HG03066 (cell line): Measurements from ENCODE around the gene ZFYVE1.
"Not testable (repeated sequence)": the region's sequence is repeated elsewhere in the genome, so short reads cannot be mapped to it uniquely, and the experiment has no call there.

Experiments
- ATAC-seq: cut with Tn5 transposase; IDR thresholded peaks from one replicate; pipeline ENCODE4 v1.9.1; 2021; ENCODE audit warnings: low read depth; ENCODE audit not compliant: unreplicated experiment

The ZFYVE1 gene

DNA sequence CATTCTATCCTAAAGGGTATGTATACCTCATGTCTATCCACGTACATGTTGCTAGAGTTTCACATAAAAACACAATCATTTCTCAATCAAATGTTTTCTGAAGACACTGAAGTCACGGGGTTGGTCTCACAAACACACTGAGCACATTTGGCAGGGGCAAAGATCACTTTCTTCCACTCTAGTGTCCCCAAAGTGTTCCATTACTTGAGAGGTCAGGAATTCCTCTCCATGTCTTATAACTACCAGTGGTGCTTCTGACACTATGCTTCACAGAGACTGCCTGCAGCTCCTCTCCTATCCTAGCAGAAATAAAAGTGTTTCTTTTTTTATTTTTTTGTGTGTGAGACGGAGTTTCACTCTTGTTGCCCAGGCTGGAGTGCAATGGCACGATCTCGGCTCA, 19.1 kb downstream of the ZFYVE1 start:
- no peak for ATAC-seq

- not testable (repeated sequence) for ATAC-seq
Measured at GRCh38 chr14:73004641-73005040, 22.3 kb downstream of the ZFYVE1 start.

GRCh38 chr14:73003681-73004080, 23.2 kb downstream of the ZFYVE1 start:
- no peak for ATAC-seq

GRCh38 chr14:73000073-73000472, 26.8 kb downstream of the ZFYVE1 start:
- ATAC-seq: no peak

DNA sequence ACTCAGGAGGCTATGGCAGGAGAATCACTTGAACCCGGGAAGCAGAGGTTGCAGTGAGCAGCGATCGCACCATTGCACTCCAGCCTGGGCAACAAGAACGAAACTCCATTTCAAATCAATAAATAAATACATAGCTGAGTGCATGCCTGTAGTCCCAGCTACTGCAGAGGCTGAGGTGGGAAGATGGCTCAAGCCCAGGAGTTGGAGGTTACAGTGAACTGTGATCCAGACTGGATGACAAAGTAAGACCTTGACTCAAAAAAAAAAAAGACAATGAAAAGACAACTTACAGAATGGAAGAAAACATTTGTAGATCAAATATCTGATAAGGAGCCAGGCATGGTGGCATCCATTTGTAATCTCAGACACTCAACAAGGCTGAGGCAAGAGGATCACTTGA, 27.6 kb downstream of the ZFYVE1 start:
- no peak for ATAC-seq

- ATAC-seq: no peak
Measured at GRCh38 chr14:72998252-72998903, 28.5 kb downstream of the ZFYVE1 start.

DNA sequence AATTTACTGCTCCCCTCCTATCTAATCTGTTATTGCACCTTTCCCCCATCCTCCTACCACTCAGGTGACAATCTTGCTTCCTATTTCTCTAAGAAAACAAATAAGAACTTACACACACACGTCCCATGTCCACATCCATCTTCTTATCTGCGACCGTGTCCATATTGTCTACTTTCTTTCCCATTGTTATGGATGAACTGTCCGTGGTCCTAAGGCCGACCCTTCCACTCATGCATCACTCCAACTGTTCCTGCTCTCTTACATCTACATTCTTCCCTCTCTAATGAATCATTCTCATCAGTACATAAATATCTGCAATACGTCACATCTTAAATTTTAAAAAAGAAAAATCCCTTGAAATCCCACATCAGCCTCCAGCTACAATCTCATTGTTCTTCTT, 30.0 kb downstream of the ZFYVE1 start:
- no peak for ATAC-seq

DNA sequence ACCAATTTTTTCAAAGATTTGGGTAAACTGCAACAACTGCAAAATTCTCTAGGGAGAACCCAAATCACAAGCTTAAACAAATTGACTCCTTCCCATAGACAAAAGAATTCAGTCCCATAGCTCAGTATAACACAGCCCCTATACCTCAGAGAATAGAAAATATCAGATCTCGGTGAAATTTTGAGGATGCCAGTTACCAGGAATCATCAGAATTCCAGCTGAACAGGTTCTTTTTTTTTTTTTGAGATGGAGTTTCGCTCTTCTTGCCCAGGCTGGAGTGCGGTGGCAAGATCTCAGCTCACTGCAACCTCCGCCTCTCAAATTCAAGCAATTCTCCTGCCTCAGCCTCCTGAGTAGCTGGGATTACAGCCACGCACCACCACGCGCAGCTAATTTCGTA, 36.7 kb downstream of the ZFYVE1 start:
- ATAC-seq: no peak

- no peak for ATAC-seq
Measured at GRCh38 chr14:72986857-72987256, 40.0 kb downstream of the ZFYVE1 start.

DNA sequence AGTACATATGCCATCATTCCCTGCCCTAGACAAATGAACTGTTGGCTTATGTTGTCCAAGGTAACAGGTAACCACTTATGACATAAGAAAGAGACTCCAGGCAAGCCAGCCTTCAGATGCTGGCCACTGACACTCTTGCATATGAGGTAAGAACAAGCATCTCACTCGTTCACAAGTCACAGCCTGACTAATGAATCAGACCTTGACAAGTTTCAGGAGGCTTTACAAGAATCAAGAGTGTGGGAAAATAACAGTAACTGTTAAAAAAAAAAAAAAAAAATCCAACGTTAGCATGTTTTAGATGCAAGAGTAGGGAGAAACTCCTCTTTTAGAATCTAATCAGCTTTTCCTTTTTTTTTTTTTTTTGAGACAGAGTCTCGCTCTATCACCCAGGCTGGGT, 40.7 kb downstream of the ZFYVE1 start:
- ATAC-seq: no peak

DNA sequence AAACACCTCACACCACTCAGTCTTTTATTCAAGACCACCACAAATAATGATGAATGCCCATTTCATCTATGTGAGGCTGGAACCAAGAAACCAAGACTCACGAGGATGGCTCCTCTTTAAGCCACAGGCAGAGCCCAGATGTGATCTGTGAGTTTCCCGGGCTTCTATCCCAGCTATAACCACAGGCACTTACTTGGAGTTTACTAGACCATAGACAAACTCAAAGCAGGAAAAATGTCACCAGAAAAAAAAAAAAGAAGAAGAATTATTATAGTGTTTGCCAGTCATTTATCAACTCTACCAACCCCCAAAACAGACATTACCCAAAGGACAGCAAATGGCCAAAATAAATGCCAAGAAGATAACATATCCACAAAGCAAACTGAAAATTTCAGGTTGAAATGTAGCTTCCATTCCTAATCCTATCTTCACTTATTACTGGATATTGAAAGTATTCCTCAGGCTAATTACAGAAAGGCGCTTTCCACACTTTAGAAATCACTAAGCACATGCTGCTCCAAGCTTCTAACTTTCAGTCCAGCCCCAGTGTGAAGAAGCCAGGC, 44.7 kb downstream of the ZFYVE1 start:
- ATAC-seq: no peak

DNA sequence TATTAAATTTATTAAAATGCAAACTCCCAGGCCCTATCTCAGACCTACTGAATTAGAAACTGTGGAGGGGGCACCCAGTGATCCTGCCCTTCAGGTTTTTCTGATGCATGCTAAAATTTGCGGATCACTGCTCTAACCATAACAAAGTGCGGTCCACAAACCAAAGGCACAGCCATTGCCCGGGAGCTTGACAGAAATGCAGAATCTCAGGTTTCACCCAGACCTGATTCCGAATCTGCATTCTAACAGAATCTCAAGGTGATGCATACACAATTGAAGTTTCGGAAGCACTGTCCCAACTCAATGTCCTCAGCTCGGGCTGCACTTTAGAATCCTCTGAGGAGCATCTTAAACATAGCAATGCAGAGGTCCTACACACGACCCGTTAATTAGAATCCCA, 46.0 kb downstream of the ZFYVE1 start:
- no peak for ATAC-seq

DNA sequence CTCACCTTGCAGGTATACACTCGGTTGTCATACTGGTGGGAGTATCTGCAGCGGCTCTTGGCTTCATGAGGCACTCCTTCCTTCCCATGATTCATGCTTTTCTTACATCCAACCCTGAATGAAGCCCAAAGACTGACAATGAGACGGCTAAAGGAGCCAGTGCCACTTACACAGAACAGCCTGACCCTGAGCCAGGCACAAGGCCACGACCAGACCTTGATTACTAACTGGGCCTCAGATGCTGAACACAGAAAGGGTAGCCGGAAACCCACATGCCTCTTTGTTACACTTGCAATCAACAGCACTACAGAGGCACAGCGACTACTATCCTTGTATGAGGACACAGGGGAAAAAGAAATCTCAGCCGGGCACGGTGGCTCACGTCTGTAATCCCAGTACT, 48.0 kb downstream of the ZFYVE1 start:
- ATAC-seq: no peak

GRCh38 chr14:72975770-72976169, 51.1 kb downstream of the ZFYVE1 start:
- no peak for ATAC-seq

DNA sequence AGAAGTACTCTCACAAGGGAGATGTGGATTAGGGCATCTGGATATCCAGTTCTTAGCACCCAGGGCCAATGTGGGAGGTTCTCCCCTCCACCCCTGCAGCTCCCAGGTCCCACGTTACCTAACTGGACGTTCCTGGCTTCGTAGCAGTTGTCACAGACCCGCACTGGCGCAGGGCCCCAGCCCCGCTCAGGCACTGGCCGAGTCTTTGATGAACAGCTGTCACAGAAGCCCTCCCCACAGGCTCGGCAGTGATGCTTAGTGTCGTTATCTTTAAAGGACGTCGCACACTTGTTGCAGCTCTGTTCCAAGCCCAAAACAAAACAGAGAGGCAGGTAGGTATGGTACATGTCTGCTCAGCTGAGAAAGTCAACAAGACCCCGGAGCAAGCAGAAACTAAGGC, 52.2 kb downstream of the ZFYVE1 start:
- ATAC-seq: no peak

DNA sequence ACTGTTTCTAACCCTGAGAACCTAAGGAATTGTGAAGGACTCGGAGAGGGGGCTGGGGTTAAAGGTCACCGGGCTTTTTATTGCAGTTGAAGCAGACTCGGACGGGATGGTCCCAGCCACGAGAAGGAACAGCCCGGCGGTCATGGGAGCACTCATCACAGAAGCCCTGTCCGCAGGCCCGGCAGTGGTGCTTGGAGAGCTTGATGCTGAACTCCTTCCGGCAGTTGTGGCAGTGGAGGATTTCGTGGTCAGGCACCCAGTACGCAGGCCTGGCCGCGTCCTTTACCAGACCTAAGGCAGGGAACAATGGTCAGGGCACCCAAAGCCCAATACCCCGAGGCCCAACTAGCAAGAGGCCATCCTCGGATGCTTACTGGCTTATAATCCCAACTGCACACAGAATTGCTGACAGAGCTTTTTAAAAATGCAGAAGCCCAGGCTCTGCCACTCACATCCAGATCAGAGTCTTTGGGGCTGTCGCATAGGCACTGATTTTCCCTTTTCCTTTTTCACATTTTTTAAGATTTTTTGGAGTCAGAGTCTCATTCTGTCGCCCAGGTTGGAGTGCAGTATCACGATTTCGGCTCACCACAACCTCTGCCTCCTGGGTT, 56.0 kb downstream of the ZFYVE1 start:
- no peak for ATAC-seq

DNA sequence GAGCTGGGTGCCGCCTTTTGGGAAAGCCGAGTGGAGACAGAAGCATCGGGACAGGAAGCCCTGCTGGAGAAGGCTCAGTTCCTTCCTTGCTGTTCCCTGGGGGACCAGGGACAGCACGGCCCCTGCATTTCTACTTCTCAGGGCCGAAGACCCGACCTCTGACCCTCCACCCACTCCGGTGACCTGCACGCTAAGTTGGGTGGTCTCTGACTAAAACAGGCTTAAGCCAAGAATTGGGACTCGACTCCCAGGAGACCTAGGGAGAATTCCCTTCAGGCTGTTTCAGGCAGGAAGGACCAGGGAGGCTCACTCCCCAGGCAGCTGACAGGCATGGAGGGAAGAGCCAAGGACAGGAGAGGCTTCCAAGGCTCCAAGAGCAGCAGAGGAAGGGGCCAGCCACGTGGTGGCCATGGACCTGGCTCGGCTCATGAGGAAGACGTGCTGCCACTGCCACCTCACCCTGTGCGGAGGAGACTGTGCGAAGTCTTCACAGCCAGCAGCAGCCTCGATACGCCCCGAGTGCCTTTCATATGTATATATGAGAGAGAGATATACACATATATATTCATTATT, 56.8 kb downstream of the ZFYVE1 start:
- no peak for ATAC-seq

DNA sequence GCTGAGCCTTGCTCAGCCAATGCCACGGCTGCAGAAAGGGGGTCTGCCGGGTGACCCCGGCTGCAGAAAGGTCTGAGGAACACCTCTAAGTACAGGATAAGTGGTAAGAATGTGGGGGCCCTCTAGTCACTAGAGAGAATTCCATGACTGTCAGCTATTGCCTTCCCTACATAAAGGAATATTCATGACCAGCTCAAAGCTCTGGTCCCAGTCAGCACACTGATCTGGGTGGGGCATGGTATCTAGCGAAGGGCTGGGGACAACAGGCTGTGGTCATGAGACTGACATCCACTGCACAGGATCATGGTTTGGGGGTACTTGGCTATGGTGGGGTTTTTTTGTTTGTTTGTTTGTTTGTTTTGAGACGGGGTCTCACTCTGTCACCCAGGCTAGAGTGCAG, 58.6 kb downstream of the ZFYVE1 start:
- ATAC-seq: no peak

- no peak for ATAC-seq
Measured at GRCh38 chr14:72966038-72966437, 60.9 kb downstream of the ZFYVE1 start.

GRCh38 chr14:72965249-72965648, 61.7 kb downstream of the ZFYVE1 start:
- ATAC-seq: no peak

DNA sequence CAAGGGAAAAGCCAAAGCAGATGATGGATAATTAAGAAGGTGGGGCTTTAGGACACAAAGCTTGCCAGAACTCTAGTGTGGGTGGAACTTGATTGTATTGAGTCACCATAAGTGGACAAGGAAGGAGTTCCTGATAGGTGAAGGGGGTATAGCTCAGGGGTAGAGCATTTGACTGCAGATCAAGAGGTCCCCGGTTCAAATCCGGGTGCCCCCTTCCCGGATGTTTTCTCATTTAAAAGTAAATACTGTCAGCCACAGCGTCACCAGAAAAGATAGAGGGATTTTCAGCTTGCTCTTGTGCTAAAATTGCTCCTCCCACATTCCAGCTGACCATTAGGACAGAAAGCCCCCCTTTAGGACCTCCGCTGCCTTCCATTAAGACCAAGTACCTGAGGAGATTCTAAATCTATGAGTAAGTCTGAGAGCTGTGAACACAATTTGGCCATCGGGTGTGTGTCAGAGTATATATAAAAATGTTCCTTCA, 64.0 kb downstream of the ZFYVE1 start:
- no peak for ATAC-seq

- not testable (repeated sequence) for ATAC-seq
Measured at GRCh38 chr14:72962336-72962754, 64.6 kb downstream of the ZFYVE1 start.
